Testis (tissue), 3 donors: Measurements from ENCODE around the gene ANKLE1. TPM values are rescaled to one million over a fixed set of nuclear protein-coding genes. Genes with fewer than 3 reads are reported as not detected.

ENCODE experiments used
- DNase-seq: peaks from one replicate; pipeline ENCODE4 v3.0.0-alpha.2; 2019
- H3K27ac ChIP-seq, 2 donors: fragments of 200-600 bp; sonication (generic); one replicate each; pipeline ENCODE4 v1.5.1; 2019
- H3K27me3 ChIP-seq: fragments of 200-600 bp; sonication (generic); one replicate; pipeline ENCODE4 v1.5.1; 2019
- H3K36me3 ChIP-seq: fragments of 200-600 bp; sonication (generic); one replicate; pipeline ENCODE4 v1.5.1; 2017; ENCODE audit warnings: low read depth; ENCODE audit errors: missing control alignments
- H3K4me1 ChIP-seq: fragments of 200-600 bp; sonication (generic); one replicate; pipeline ENCODE4 v1.5.1; 2019
- H3K4me3 ChIP-seq, 2 donors: fragments of 200-600 bp; sonication (generic); one replicate each; pipeline ENCODE4 v1.5.1; 2017 to 2019
- H3K9me3 ChIP-seq: fragments of 200-600 bp; sonication (generic); one replicate; pipeline ENCODE4 v1.5.1; 2017
- POLR2A ChIP-seq: fragments of 450-650 bp; IDR thresholded peaks from one replicate; pipeline ENCODE4 v1.6.1; 2017; ENCODE audit warnings: antibody characterized with exemption, mild to moderate bottlenecking, moderate library complexity
- WGBS, 2 donors: methylation state at CpG; one replicate each; pipeline ENCODE4 v1.1.5; 2018; 5-methylcytosine and 5-hydroxymethylcytosine counted together
- intact Hi-C: fragments of 100-400 bp; cut with DNase I; formaldehyde crosslinking; loops from one replicate; pipeline ENCODE4 v1.15.1; 2023; ENCODE audit warnings: low total_unique reads
- polyA plus RNA-seq: library from polyadenylated mRNA; stranded (reverse); fragments of 350-450 nt; fragmentation: Illumina TruSeq; extraction: RNeasy Lipid Tissue Mini Kit (QIAGEN cat#74804); gene quantifications from one replicate; pipeline ENCODE4 v1.2.3, GENCODE V29; 2014; ENCODE audit warnings: low read depth, low replicate concordance; ENCODE audit not compliant: insufficient read depth
- total RNA-seq, 2 donors: library from RNA; depleted of rRNA; stranded (reverse); fragments of >200 nt; gene quantifications; one replicate each; pipeline ENCODE4 v1.2.3, GENCODE V29; 2016
- TF ChIP-seq, protein P1 (sequence below), 3 experiments: fragments of 450-650 bp in 2 of 3; fragments of 200-600 bp in 1 of 3; sonication (generic) in 1 of 3; IDR thresholded peaks; one replicate each; pipeline ENCODE4 v1.5.1; 2016 to 2019; ENCODE audit warnings: antibody characterized with exemption in 3 of 3, mild to moderate bottlenecking in 2 of 3, moderate library complexity in 1 of 3

ANKLE1 gene
- total and polyA plus RNA-seq, 3 donors from 2014 or later = 0.45 to 5.3 (median 3.1) TPM

DNA sequence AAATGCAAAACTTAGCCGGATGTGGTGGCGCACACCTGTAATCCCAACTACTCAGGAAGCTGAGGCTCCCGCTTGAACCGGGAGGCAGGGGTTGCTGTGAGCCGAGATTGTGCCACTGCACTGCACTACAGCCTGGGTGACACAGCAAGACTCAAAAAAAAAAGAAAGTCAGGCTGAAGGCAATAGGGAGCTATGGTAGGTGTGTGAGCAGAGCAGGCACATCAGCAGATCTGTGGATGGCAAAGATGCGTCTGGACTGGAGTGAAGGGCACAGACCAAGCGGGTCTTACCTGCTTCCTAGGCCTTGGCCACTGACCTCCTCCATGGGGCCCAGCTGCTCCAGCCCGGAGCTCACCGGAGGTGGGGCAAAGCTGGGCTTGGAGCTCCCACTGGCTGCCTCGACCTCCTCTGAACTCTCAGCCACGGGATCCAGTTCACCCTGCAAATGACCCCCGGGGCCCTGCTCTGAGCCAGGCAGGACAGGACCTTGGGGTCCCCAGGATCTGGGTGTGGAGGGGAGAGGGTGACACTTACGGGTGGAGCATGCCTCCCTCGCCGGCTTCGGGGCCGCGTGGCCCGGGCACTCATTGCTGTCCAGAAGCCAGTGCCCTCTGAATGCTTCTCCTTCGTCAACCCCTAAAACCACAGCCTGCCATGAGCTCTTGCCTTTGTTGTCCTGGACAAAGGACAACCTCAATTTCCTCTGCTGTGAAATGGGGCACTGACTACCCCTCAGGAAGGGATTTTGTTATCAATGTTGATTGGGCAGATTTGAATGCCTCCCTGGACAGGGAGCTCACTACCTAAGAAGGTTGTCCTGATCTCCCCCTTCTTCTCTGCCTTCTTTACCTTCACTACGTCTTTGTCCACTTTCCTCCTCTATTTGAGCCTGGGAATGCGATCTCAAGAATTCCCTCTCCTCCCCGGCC lies 17.7 kb upstream of the ANKLE1 start:
- WGBS, 2 donors = 81 to 87% methylated on average over 17 to 23 of the region's 23 CpGs
- Histone ChIP-seq H3K27ac (peak overlapping the region; percentile 33 to 36), H3K9me3 (no peaks in the 10 kb centered on the region), H3K4me3 (peak overlapping the region in 1 of 2 donors; percentile 13), H3K4me1 (peaks cover 6% of the 10 kb centered on the region), H3K27me3 (no peaks in the 10 kb centered on the region), H3K36me3 (no peaks in the 10 kb centered on the region)
- TF ChIP-seq, protein P1, sequence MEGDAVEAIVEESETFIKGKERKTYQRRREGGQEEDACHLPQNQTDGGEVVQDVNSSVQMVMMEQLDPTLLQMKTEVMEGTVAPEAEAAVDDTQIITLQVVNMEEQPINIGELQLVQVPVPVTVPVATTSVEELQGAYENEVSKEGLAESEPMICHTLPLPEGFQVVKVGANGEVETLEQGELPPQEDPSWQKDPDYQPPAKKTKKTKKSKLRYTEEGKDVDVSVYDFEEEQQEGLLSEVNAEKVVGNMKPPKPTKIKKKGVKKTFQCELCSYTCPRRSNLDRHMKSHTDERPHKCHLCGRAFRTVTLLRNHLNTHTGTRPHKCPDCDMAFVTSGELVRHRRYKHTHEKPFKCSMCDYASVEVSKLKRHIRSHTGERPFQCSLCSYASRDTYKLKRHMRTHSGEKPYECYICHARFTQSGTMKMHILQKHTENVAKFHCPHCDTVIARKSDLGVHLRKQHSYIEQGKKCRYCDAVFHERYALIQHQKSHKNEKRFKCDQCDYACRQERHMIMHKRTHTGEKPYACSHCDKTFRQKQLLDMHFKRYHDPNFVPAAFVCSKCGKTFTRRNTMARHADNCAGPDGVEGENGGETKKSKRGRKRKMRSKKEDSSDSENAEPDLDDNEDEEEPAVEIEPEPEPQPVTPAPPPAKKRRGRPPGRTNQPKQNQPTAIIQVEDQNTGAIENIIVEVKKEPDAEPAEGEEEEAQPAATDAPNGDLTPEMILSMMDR (IDR thresholded peaks at IDR 0.05) = no peak
- no peak for TF ChIP-seq POLR2A
- DNase-seq = no peak
- intact Hi-C loops = no loop called here

DNA sequence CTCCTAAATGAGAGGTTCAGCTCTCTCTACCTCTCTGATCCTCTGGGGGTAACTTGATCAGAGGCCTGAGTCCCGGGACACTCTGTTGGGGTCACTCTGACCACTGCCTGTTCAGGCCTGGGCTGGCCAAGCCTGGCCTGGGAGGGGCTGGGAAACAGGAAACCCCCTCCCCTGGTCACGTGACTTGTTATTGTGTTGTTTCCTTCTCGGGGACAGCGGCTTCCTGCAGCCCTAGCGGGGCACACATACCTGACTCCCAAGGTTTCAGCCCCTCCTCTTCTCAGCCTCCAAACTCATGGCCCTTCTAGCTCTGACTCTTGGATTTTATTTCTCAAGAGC lies 17.1 kb upstream of the ANKLE1 start, which contains the start of gene USHBP1:
USHBP1 (minus strand) TSS at position 105 of the 339 bp plus-strand sequence. CDS start 446 bp downstream, outside the sequence.
- Histone ChIP-seq H3K4me3 (peak within 1 kb of the TSS in 1 of 2 donors; percentile 13), H3K27ac (peak within 1 kb of the TSS; percentile 33 to 36), H3K36me3 (no peaks in the 10 kb centered on the region), H3K4me1 (peaks cover 6% of the 10 kb centered on the region), H3K9me3 (no peaks in the 10 kb centered on the region), H3K27me3 (no peaks in the 10 kb centered on the region)
- intact Hi-C loops = no loop called here
- TF ChIP-seq POLR2A = no peak
- TF ChIP-seq, protein P1 (IDR thresholded peaks at IDR 0.05) = no peak
- WGBS, 2 donors = 51 to 63% methylated on average over 5 of the region's 5 CpGs
- no peak for DNase-seq

DNA sequence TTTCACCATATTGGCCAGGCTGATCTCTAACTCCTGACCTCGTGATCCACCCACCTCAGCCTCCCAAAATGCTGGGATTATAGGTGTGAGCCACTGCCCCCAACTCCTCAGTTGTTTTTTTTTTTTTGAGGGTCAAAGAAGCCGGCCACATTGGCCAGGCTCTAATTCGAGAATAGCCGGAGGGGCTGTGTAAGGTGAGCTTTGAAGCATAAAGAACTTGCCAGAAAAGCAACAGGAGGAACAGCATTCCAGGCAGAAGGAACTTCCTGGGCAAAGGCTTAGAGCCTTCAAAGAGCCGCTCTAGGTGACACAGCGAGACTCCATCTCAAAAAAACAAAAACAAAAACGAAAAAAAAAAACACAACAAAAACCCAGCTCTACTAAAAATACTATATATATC lies 15.7 kb upstream of the ANKLE1 start:
- DNase-seq = no peak
- no peaks in the 10 kb centered on the region for H3K36me3 ChIP-seq
- H3K27ac ChIP-seq = no peak overlapping the region
- 78 to 81% methylated on average over 7 of the region's 7 CpGs for WGBS, 2 donors
- no peak for TF ChIP-seq POLR2A
- TF ChIP-seq, protein P1 (IDR thresholded peaks at IDR 0.05) = no peak
- intact Hi-C loops = no loop called here
- no peak overlapping the region for H3K4me3 ChIP-seq
- H3K27me3 ChIP-seq = no peaks in the 10 kb centered on the region
- H3K4me1 ChIP-seq = peaks cover 6% of the 10 kb centered on the region
- no peaks in the 10 kb centered on the region for H3K9me3 ChIP-seq

DNA sequence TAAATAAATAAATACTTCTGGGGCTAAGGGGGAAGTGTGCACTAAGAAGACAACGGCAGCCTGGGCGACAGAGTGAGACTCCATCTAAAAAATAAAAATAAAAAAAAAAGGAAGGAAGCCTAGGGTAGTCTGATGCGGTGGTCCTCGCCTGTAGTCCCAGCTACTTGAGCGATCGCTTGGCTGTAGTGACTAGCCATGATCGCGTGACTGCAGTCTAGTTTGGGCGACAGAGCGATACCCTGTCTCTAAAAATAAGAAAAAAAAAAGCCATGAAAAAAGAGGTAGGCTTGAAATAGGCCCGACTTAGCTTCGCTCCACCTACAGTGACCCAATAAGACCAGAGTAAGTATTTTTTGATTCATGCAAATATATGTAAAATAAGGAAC lies 15.1 kb upstream of the ANKLE1 start:
- Histone ChIP-seq H3K9me3 (no peaks in the 10 kb centered on the region), H3K4me3 (no peak overlapping the region), H3K4me1 (peaks cover 6% of the 10 kb centered on the region), H3K27ac (no peak overlapping the region), H3K36me3 (no peaks in the 10 kb centered on the region), H3K27me3 (no peaks in the 10 kb centered on the region)
- DNase-seq = no peak
- WGBS, 2 donors = 43 to 61% methylated on average over 12 of the region's 12 CpGs
- intact Hi-C loops = no loop called here
- TF ChIP-seq, protein P1 (IDR thresholded peaks at IDR 0.05) = no peak
